ENCODE results near the gene IL36B.

IL36B gene

GRCh38 chr2:113060796-113061195 is 8.1 kb upstream of the IL36B start:
- TF ChIP-seq TAF1 (IDR thresholded peaks at IDR 0.05; ENCODE audit: borderline replicate concordance, low read depth, low read length) = no peak
- no peak for TF ChIP-seq POLR2AphosphoS5 (IDR thresholded peaks at IDR 0.05; ENCODE audit: low read depth, low read length)
- TF ChIP-seq POLR2A (IDR thresholded peaks at IDR 0.05; ENCODE audit: low read depth, low read length) = no peak
- DNase-seq (ENCODE audit: insufficient read length) (no peak), FAIRE-seq (no peak)

DNA sequence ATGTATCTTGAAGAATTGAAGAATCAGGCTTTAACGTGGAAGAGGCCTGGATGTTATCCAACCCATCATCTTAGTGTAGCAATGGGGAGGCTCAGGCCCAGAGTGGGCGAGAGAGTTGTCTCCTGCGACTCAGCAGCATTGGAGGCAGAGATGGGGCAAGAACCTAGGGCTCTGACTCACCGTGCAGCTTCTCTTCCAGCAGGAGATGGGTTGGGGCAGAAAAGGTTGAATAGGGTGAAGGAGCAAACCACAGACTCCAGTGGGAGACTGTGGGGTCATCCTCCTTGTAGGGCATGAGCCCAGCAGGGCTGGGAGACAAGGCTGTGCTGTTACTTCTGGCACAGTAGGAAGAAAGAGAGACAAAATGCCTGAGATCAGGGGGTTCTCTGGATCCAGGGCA is 7.7 kb upstream of the IL36B start:
- no peak for DNase-seq (ENCODE audit: insufficient read length)
- TF ChIP-seq POLR2AphosphoS5 (IDR thresholded peaks at IDR 0.05; ENCODE audit: low read depth, low read length) (no peak), POLR2A (IDR thresholded peaks at IDR 0.05; ENCODE audit: low read depth, low read length) (no peak)
- no peak for FAIRE-seq

- no peak for TF ChIP-seq POLR2A (IDR thresholded peaks at IDR 0.05; ENCODE audit: low read depth, low read length)
- no peak for TF ChIP-seq POLR2AphosphoS5 (IDR thresholded peaks at IDR 0.05; ENCODE audit: low read depth, low read length)
- no peak for TF ChIP-seq TAF1 (IDR thresholded peaks at IDR 0.05; ENCODE audit: borderline replicate concordance, low read depth, low read length)
- FAIRE-seq (no peak), DNase-seq (ENCODE audit: insufficient read length) (no peak)
These were observed 6.6 kb upstream of the IL36B start, which contains the start of gene IL36RN for GRCh38 chr2:113058998-113059960. Gene IL36RN, plus strand, starts transcription at chr2:113059198. Its CDS starts 241 bp downstream, at chr2:113059439.

DNA sequence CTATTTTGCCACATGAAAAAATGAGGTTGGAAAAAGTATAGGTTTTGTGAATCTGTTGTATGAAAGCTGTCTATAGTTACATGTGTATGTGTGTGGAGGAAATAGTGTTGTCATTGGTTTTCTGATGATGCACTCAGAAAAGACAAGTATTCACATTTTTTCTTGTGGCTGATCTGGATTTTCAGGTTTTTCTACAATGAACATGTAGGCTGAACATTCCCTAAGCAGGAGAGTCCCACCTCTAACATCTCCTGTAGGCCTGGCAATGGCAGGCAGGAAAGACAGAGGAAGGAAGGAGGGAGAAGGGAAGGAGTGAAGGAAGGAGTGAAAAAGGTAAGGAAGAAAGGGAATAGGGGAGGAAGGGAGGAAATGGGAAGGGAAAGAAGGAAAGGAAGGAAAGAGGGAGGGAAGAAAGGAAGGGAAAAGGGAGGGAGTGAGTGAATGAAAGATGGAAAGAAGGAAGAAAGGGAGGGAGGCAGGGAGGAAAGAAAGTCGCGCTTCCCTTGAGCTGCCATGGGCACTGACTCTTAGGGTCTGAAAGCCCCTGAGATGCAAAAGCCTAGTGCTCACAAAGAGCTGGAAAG is 5.8 kb upstream of the IL36B start:
- no peak for TF ChIP-seq TAF1 (IDR thresholded peaks at IDR 0.05; ENCODE audit: borderline replicate concordance, low read depth, low read length)
- TF ChIP-seq POLR2A (IDR thresholded peaks at IDR 0.05; ENCODE audit: low read depth, low read length) = no peak
- no peak for TF ChIP-seq POLR2AphosphoS5 (IDR thresholded peaks at IDR 0.05; ENCODE audit: low read depth, low read length)
- DNase-seq (ENCODE audit: insufficient read length) (no peak), FAIRE-seq (no peak)

GRCh38 chr2:113057117-113057516 is 4.5 kb upstream of the IL36B start:
- TF ChIP-seq POLR2A (IDR thresholded peaks at IDR 0.05; ENCODE audit: low read depth, low read length) = no peak
- TF ChIP-seq POLR2AphosphoS5 (IDR thresholded peaks at IDR 0.05; ENCODE audit: low read depth, low read length) = no peak
- TF ChIP-seq TAF1 (IDR thresholded peaks at IDR 0.05; ENCODE audit: borderline replicate concordance, low read depth, low read length) = no peak
- no peak for DNase-seq (ENCODE audit: insufficient read length)
- no peak for FAIRE-seq

DNA sequence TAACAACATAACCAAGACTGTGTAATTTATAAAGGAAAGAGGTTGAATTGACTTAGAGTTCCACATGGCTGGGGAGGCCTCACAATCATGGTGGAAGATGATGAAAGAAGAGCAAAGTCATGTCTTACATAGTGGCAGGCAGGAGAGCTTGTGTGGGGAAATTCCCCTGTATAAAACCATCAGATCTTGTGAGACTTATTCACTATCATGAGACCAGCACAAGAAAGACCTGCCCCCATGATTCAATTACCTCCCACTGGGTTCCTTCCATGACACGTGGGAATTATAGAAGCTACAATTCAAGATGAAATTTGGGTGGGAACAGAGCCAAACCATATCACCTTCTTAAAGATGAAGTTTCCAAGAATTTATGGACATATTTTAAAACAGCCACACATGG is 3.9 kb upstream of the IL36B start:
- DNase-seq (ENCODE audit: insufficient read length) (no peak), FAIRE-seq (no peak)
- no peak for TF ChIP-seq POLR2AphosphoS5 (IDR thresholded peaks at IDR 0.05; ENCODE audit: low read depth, low read length)
- no peak for TF ChIP-seq POLR2A (IDR thresholded peaks at IDR 0.05; ENCODE audit: low read depth, low read length)
- TF ChIP-seq TAF1 (IDR thresholded peaks at IDR 0.05; ENCODE audit: borderline replicate concordance, low read depth, low read length) = no peak

DNA sequence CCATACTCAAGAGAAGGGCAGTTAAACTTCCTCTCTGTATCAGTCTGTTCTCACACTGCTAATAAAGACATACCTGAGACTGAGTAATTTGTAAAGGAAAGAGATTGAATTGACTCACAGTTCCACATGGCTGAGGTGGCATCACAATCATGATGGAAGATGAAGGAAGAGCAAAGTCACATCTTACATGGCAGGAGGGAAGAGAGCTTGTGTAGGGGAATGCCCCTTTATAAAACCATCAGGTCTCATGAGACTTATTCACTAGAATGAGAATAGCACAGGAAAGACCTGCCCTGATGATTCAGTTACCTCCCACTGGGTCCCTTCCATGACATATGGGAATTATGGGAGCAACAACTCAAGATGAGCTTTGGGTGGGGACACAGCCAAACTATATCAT is 1.4 kb upstream of the IL36B start:
- DNase-seq (ENCODE audit: insufficient read length) = no peak
- TF ChIP-seq TAF1 (IDR thresholded peaks at IDR 0.05; ENCODE audit: borderline replicate concordance, low read depth, low read length) = no peak
- TF ChIP-seq POLR2AphosphoS5 (IDR thresholded peaks at IDR 0.05; ENCODE audit: low read depth, low read length) = no peak
- TF ChIP-seq POLR2A (IDR thresholded peaks at IDR 0.05; ENCODE audit: low read depth, low read length) = no peak
- no peak for FAIRE-seq

DNA sequence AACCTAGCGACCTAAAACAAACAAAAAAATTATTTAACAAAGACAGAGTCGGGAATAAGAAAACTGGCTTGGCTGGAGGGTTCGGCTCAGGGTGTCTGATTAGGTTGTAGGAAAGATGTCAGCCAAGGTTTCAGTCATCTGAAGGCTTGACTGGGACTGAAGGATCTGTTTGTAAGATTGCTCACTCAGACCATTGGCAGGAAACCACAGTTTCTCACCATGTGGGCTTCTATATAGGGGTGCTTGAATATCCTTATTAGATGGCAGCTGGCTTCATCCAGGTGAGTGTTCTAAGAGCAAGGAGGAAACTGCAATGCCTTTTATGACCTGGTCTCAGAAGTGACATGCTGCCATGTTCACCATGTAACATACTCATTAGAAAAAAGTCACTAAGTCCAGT is 999 bp upstream of the IL36B start:
- no peak for FAIRE-seq
- DNase-seq (ENCODE audit: insufficient read length) = no peak
- TF ChIP-seq POLR2A (IDR thresholded peaks at IDR 0.05; ENCODE audit: low read depth, low read length) (no peak), TAF1 (IDR thresholded peaks at IDR 0.05; ENCODE audit: borderline replicate concordance, low read depth, low read length) (no peak), POLR2AphosphoS5 (IDR thresholded peaks at IDR 0.05; ENCODE audit: low read depth, low read length) (no peak)

GRCh38 chr2:113050921-113051895 is 1.5 kb downstream of the IL36B start:
- no peak for FAIRE-seq
- TF ChIP-seq TAF1 (IDR thresholded peaks at IDR 0.05; ENCODE audit: borderline replicate concordance, low read depth, low read length) = no peak
- TF ChIP-seq POLR2AphosphoS5 (IDR thresholded peaks at IDR 0.05; ENCODE audit: low read depth, low read length) = no peak
- TF ChIP-seq POLR2A (IDR thresholded peaks at IDR 0.05; ENCODE audit: low read depth, low read length) = no peak
- DNase-seq (ENCODE audit: insufficient read length) = no peak

DNA sequence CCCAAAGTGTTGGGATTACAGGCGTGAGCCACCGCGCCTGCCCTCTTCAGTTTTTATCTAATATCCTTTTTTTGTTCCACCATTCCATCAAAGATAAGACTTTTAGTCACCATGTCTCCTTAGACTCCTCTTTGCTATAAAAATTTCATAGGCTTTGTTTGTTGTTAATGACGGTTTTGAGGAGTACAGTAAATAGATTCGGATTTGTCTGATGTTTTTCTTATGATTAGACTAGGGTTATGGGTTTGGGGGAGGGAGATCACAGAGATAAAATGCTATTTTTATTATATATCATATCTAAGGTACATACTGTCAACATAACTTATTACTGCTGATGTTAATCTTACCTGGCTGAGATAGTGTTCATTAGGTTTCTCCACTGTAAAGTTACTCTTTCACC is 6.2 kb downstream of the IL36B start:
- TF ChIP-seq POLR2A (IDR thresholded peaks at IDR 0.05; ENCODE audit: low read depth, low read length) = no peak
- TF ChIP-seq TAF1 (IDR thresholded peaks at IDR 0.05; ENCODE audit: borderline replicate concordance, low read depth, low read length) = no peak
- no peak for TF ChIP-seq POLR2AphosphoS5 (IDR thresholded peaks at IDR 0.05; ENCODE audit: low read depth, low read length)
- no peak for FAIRE-seq
- no peak for DNase-seq (ENCODE audit: insufficient read length)

- FAIRE-seq (peak; percentile 38), DNase-seq (ENCODE audit: insufficient read length) (no peak)
- no peak for TF ChIP-seq TAF1 (IDR thresholded peaks at IDR 0.05; ENCODE audit: borderline replicate concordance, low read depth, low read length)
- TF ChIP-seq POLR2A (IDR thresholded peaks at IDR 0.05; ENCODE audit: low read depth, low read length) = no peak
- TF ChIP-seq POLR2AphosphoS5 (IDR thresholded peaks at IDR 0.05; ENCODE audit: low read depth, low read length) = no peak
These were observed 10.8 kb downstream of the IL36B start for GRCh38 chr2:113041871-113042270.

Measured in GM12892 (cell line).